ENCODE data around the gene ST3GAL3.

Gene ST3GAL3

DNA sequence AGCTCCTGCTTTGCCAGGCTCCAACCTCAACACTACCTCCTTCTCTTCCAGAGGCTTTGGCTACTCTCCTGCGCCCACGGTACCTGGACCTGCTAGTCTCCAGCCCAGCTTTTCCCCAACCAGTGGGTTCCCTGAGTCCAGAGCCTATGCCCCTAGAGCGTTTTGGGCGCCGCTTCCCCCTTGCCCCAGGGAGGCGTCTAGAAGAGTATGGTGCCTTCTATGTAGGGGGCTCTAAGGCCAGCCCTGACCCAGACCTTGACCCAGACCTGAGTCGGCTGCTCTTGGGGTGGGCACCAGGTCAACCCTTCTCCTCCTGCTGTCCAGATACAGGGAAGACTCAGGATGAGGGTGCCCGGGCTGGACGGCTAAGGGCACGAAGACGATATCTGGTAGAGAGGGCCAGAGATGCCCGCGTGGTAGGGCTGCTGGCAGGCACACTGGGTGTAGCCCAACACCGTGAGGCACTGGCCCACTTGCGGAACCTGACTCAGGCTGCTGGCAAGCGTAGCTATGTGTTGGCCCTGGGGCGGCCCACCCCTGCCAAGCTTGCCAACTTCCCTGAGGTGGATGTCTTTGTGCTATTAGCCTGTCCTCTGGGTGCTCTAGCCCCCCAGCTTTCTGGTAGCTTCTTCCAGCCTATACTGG lies 264.1 kb downstream of the ST3GAL3 start:
- DNase-seq, result no peak

DNA sequence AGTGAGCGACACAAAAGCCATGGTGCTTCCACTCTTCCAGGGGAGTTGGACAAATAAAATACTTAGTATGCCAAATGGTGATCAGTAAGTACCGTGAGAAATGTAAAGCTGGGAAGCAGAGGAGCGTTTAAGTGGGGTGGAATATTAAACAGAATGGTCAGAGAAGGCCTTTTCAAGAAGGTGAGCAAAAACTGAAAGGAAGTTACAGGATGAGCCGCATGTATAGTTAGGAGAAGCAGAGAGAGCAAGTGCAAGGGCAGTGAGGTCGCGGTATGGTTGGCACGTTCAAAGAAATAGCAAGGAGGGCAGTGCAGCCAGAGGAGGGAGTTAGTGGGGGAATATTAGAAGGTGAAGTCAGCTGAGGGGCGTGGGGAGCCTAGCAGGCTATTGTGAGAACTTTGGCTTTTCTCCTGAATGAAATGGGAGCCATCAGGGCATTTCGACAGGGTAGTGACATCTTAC lies 266.7 kb downstream of the ST3GAL3 start:
- peak; percentile 47 for DNase-seq

DNA sequence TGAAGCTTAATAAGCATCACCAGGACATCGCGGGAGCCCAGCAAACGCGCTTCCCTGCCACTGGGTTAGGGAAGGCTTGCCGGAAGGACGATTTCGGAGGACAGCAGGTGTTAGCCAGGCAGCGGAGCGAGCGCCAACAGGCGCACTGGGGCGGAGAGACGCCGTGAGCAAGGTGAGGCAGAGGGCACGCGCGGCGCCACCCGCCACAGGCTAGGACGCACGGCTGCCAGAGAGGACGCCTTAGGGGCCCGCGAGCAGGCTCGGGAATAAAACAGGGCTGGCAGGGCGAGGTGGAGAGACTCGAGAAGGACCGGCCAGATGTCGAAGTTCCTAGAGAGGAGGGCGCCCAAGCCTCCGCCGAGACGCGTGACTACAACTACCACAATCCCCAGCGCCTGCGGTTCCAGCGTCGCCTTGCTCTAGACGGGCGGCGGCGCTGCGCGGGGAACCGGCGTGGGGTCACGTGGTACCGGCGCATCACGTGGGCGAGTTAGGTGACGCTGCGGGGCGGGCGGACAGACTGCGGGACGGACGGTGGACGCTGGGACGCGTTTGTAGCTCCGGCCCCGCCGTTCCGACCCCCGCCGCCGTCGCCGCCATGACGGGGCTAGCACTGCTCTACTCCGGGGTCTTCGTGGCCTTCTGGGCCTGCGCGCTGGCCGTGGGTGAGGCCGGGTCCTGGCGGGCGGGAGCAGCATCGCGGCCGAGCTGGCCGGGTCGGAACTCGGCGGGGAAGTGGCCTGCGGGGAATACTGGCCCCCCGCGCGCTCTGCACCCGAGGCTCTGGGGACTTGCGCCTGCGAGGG lies 267.3 kb downstream of the ST3GAL3 start, which contains the start of gene ATP6V0B:
Gene ATP6V0B (plus strand): TSS at position 518 of the 806 bp plus-strand sequence. CDS start 81 bp downstream, at position 599.
- peak; percentile 97 for DNase-seq

DNA sequence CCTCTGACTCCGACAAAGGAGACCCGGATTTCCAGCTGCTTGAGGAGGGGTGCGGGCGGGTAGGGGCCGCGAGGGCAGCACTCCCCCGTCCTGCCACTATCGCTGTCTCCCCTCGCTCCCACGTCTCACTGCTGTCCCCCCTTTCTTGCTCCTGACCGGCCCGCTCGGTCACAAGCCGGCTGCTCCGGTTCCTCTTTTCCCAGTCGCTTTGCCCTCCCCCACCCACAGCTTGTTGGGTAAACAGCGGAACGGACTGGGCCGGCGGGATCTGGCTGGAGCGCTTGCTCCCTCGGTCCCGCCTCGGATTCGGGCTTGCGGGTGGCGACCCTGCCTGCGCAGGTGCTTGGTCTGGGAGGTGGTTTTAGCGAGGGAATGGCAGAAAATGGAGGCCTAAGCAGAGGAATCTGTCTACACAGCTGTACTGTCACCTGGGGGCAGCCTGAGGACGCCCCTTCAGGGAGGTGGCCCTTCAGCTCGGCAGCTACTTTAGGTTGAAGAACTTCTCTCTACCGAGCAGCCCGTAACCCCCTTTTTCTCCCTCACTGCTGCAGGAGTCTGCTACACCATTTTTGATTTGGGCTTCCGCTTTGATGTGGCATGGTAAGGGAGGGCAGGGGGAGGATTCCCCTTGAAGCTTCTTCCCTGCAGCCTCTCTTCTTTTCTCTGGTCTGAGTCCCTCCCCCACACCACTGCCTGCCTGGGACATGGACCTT lies 268.1 kb downstream of the ST3GAL3 start:
- DNase-seq, result no peak

DNA sequence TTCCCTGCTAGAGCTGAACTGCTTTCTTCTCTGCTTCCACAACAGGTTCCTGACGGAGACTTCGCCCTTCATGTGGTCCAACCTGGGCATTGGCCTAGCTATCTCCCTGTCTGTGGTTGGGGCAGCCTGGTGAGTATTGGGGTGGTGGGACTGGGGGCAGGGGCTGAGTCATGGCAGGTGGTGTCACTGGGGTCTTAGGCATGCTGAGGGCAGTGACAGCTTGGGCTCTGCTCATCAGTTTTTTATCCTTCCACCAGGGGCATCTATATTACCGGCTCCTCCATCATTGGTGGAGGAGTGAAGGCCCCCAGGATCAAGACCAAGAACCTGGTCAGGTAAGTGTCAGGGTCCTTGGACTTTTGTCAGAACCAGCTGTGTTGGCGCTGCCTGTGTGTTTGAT lies 268.7 kb downstream of the ST3GAL3 start:
- DNase-seq, result no peak

DNA sequence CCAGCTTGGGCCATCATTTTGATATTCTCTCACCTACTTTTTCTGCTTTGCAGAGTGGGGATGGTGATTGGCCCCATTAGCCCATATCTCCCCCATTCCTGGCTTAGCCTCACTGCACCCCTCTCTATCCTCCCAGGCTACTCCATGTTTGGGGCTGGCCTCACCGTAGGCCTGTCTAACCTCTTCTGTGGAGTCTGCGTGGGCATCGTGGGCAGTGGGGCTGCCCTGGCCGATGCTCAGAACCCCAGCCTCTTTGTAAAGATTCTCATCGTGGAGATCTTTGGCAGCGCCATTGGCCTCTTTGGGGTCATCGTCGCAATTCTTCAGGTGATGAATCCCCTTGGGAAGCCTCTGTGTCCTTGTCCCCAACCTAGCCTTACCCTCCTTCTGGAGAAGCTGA lies 269.6 kb downstream of the ST3GAL3 start:
- DNase-seq, result no peak

DNA sequence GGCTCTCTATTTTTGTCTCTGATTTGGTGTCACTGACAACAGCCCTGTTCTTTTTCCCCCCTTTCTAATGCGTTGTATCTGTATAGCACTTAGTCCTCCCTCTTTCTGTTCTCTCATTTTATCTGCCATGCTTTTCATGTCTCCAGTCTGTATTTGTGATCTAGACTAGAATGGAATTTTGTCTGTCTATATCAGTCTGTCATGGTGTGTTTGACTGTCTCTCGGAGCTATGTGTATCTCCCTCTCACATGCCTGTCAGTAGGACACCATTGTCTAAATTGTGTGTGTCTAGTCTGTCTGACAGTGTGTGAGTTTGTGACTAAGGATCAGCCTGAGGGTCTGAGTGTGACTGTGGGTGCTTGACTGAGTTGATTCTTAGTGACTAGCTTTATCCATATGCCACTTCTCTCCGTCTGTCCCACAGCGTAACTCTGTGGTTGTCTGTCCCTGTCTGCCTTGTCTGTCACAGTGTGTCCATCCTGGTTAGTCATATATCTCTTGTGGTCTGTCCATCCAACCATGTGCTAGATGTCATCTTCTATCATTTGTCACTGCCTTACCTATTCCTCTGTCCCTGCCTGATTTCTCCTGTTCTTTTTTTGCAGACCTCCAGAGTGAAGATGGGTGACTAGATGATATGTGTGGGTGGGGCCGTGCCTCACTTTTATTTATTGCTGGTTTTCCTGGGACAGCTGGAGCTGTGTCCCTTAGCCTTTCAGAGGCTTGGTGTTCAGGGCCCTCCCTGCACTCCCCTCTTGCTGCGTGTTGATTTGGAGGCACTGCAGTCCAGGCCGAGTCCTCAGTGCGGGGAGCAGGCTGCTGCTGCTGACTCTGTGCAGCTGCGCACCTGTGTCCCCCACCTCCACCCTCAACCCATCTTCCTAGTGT lies 270.3 kb downstream of the ST3GAL3 start:
- no peak for DNase-seq

DNA sequence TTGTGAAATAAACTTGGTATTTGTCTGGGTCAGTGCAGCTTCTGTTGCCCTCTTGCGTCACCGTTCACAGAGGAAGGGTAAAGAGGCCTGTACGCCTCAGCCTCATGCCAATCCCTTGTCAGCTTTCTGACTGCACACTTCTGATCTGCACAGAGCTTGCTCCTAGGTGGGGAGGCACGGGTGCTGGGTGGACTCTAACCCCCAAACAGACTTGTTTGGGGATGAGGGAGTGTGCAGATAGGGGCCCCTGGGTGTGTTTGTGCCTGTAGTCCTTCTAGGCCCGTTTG lies 270.9 kb downstream of the ST3GAL3 start:
- DNase-seq, result no peak

DNA sequence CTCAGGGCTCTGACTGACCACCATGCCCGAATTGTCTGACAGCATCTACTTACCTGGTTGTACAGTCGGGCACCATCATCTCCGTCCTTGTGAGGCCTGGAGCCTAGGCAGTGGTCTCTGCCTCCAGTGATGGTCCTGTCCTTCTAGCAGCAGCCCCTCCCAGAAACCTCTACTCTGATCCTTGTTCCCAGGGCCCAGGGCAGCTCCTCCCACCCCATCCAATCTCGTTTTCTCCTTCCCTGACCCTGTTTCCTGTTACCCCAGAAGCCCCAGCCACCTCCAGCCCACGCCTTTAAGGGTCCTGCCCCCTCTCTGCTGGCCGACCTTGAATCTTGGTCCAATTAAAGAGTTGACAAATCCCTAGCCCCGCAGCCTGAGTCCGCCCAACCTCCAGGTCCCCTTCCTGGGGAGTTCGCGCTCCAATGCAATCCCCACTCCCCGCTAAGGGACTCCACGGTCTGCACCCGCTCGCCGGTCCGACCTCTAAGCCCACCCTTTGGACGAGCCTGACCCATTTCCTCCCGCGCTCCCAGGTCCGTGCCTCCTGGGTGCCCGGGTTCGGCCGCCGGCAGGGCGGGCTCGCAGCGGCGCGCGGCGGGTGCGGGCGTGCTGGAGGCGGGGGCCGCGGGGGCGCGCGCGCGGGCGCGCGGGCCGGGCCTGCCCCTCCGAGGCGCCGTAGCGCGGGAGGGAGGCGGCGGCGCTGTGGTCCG lies 271.4 kb downstream of the ST3GAL3 start, which contains the start of gene B4GALT2:
Gene B4GALT2 (plus strand): TSS at position 660 of the 710 bp plus-strand sequence. CDS start 1,951 bp downstream, outside the sequence.
- DNase-seq, result peak; percentile 33

DNA sequence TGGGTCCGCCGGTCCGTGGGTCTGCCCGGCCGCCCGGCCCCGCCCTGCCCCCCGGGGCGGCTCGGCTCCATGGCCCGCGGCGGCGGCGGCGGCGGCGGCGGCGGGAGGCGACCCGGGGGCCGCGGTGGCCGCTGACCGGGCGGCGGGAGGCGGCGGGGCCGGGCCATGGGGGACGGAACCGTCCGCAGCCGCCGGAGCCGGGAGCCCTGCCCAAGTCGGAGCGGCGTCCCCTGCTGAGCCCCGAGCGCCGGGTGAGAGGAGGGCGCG lies 271.9 kb downstream of the ST3GAL3 start:
- DNase-seq, result no peak

DNA sequence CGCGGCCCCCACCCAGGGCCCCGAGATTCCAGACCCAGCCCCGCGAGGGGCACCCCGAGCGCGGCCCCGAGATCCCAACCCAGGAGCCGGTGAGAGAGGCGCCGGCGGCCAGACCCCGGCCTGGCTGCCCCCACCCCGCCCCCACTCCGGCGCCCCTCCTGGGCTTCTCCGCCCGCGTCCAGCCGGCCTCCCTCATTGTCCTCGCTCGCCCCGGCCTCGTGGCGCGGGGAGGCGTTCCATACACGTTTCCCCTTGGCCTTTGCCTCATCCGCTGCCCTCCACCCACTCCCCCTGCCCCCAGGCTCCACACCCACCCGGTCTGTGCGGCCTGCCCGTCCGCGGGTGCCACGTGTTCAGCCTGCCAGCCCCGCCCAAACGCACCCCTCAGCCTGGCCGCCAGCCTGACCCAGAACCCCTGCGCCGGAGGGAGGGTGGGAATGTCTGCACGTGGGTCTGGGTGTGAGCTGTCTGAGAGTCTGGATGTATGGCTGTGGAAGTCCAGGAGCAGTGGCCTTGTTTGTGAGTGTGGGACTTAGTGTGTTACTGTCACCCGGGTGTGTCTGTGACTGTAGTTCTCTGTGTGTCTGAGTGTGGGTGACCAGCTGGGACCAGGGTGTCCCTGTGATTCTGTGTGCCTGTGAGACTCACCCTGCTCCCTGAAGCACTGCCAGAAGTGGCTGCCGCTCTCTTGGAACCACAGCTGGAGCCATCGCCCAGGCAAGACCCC lies 272.4 kb downstream of the ST3GAL3 start:
- peak; percentile 12 for DNase-seq

DNA sequence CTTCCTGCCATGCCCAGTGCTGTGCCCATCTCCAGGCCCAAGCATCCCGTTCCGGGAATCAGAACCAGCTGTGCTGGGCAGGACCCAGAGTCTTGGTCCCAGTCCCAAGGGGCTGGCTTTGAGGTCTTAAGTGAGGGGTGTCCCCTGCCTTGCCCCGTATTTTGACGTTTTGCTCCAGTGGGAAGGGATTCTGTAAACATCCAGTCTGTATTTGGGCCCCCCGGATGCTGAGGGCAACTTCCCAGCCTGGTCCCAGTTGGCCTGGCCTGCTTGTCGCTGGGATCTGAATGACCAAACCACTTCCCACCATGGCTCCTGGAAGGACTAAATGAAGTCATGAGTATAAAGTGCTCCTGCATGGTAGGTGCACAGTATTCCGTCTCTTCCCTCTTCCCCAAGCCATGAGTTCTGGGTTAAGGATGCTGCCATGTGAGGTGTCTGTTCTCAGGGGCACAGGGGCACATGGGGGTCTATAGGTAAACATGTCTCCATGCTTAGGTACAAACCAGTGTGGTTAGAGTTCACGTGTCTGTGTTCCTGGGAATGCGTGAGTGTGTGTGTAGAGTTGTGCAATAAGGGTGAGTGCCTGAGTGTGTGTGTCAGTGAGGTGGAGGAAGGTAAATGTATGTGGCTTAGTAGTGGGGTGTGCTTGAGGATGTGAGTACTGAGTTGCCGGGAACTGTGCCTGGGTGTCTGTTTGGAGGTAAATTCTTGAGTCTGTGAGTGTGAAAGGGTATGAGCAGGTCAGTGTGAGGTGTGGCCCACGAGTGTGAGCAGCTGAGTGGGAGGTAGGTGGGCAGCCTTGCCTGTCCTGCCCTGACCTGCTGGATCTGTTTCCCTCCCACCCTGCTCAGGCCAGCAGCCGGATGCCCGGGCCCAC lies 273.2 kb downstream of the ST3GAL3 start:
- no peak for DNase-seq
